ENCODE measurements around the gene HPN. TPM values are rescaled to one million over a fixed set of nuclear protein-coding genes. Genes with fewer than 3 reads are reported as not detected.

HPN gene
- polyA plus RNA-seq, 2 donors, result 0.04 to 0.16 TPM

GRCh38 chr19:35076657-35077056 is 35.1 kb downstream of the HPN start:
- Histone ChIP-seq H3K36me3 (ENCODE audit: control insufficient read depth in 2 of 2, insufficient read depth in 2 of 2, low read length in 1 of 2) (no peaks in the 10 kb centered on the region), H3K4me3 (ENCODE audit: low read depth in 1 of 2, low read length in 2 of 2) (no peak overlapping the region), H3K9me3 (ENCODE audit: control insufficient read depth in 2 of 2, insufficient read depth in 1 of 2, low read depth in 1 of 2, low read length in 1 of 2) (peaks cover 0 to 2% of the 10 kb centered on the region in 2 donors), H3K27ac (ENCODE audit: low read depth in 2 of 2, low read length in 1 of 2) (no peak overlapping the region), H3K27me3 (ENCODE audit: control insufficient read depth in 1 of 2, insufficient read depth in 2 of 2, low read length in 2 of 2) (no peaks in the 10 kb centered on the region), H3K4me1 (ENCODE audit: control insufficient read depth in 2 of 2, insufficient read depth in 2 of 2, low read length in 1 of 2) (no peaks in the 10 kb centered on the region)
- 66% methylated on average over 8 of the region's 8 CpGs for WGBS, 2 donors

- Histone ChIP-seq H3K4me3 (ENCODE audit: low read depth in 1 of 2, low read length in 2 of 2) (no peak overlapping the region), H3K27ac (ENCODE audit: low read depth in 2 of 2, low read length in 1 of 2) (no peak overlapping the region), H3K36me3 (ENCODE audit: control insufficient read depth in 2 of 2, insufficient read depth in 2 of 2, low read length in 1 of 2) (no peaks in the 10 kb centered on the region), H3K4me1 (ENCODE audit: control insufficient read depth in 2 of 2, insufficient read depth in 2 of 2, low read length in 1 of 2) (no peaks in the 10 kb centered on the region), H3K27me3 (ENCODE audit: control insufficient read depth in 1 of 2, insufficient read depth in 2 of 2, low read length in 2 of 2) (no peaks in the 10 kb centered on the region), H3K9me3 (ENCODE audit: control insufficient read depth in 2 of 2, insufficient read depth in 1 of 2, low read depth in 1 of 2, low read length in 1 of 2) (peaks cover 0 to 2% of the 10 kb centered on the region in 2 donors)
- 88 to 91% methylated on average over 15 to 17 of the region's 17 CpGs for WGBS, 2 donors
Measured at GRCh38 chr19:35077411-35078223, 36.1 kb downstream of the HPN start.

- Histone ChIP-seq H3K4me1 (ENCODE audit: control insufficient read depth in 2 of 2, insufficient read depth in 2 of 2, low read length in 1 of 2) (no peaks in the 10 kb centered on the region), H3K27me3 (ENCODE audit: control insufficient read depth in 1 of 2, insufficient read depth in 2 of 2, low read length in 2 of 2) (no peaks in the 10 kb centered on the region), H3K27ac (ENCODE audit: low read depth in 2 of 2, low read length in 1 of 2) (no peak overlapping the region), H3K36me3 (ENCODE audit: control insufficient read depth in 2 of 2, insufficient read depth in 2 of 2, low read length in 1 of 2) (no peaks in the 10 kb centered on the region), H3K4me3 (ENCODE audit: low read depth in 1 of 2, low read length in 2 of 2) (no peak overlapping the region), H3K9me3 (ENCODE audit: control insufficient read depth in 2 of 2, insufficient read depth in 1 of 2, low read depth in 1 of 2, low read length in 1 of 2) (peaks cover 0 to 2% of the 10 kb centered on the region in 2 donors)
- 81% methylated on average over 14 of the region's 14 CpGs for WGBS, 2 donors
Measured at GRCh38 chr19:35079826-35080225, 38.3 kb downstream of the HPN start.

GRCh38 chr19:35080613-35081170 is 39.2 kb downstream of the HPN start:
- Histone ChIP-seq H3K4me1 (ENCODE audit: control insufficient read depth in 2 of 2, insufficient read depth in 2 of 2, low read length in 1 of 2) (no peaks in the 10 kb centered on the region), H3K4me3 (ENCODE audit: low read depth in 1 of 2, low read length in 2 of 2) (no peak overlapping the region), H3K27ac (ENCODE audit: low read depth in 2 of 2, low read length in 1 of 2) (no peak overlapping the region), H3K36me3 (ENCODE audit: control insufficient read depth in 2 of 2, insufficient read depth in 2 of 2, low read length in 1 of 2) (no peaks in the 10 kb centered on the region), H3K9me3 (ENCODE audit: control insufficient read depth in 2 of 2, insufficient read depth in 1 of 2, low read depth in 1 of 2, low read length in 1 of 2) (peaks cover 0 to under 1% of the 10 kb centered on the region in 2 donors), H3K27me3 (ENCODE audit: control insufficient read depth in 1 of 2, insufficient read depth in 2 of 2, low read length in 2 of 2) (no peaks in the 10 kb centered on the region)
- WGBS, 2 donors, result 82 to 84% methylated on average over 16 of the region's 16 CpGs

- H3K4me1 ChIP-seq (ENCODE audit: control insufficient read depth in 2 of 2, insufficient read depth in 2 of 2, low read length in 1 of 2), result no peaks in the 10 kb centered on the region
- 82 to 88% methylated on average over 6 of the region's 6 CpGs for WGBS, 2 donors
Measured at GRCh38 chr19:35081201-35081600, 39.7 kb downstream of the HPN start.

GRCh38 chr19:35083691-35084508 is 42.4 kb downstream of the HPN start:
- H3K4me3 ChIP-seq (ENCODE audit: low read depth in 1 of 2, low read length in 2 of 2), result no peak overlapping the region
- no peak overlapping the region for H3K27ac ChIP-seq (ENCODE audit: low read depth in 2 of 2, low read length in 1 of 2)
- no peaks in the 10 kb centered on the region for H3K27me3 ChIP-seq (ENCODE audit: control insufficient read depth in 1 of 2, insufficient read depth in 2 of 2, low read length in 2 of 2)
- no peaks in the 10 kb centered on the region for H3K9me3 ChIP-seq (ENCODE audit: control insufficient read depth in 2 of 2, insufficient read depth in 1 of 2, low read depth in 1 of 2, low read length in 1 of 2)
- no peaks in the 10 kb centered on the region for H3K36me3 ChIP-seq (ENCODE audit: control insufficient read depth in 2 of 2, insufficient read depth in 2 of 2, low read length in 1 of 2)
- no peaks in the 10 kb centered on the region for H3K4me1 ChIP-seq (ENCODE audit: control insufficient read depth in 2 of 2, insufficient read depth in 2 of 2, low read length in 1 of 2)
- WGBS, 2 donors, result 84 to 86% methylated on average over 15 of the region's 15 CpGs

More at GRCh38 chr19:35081201-35081600, 39.7 kb downstream of the HPN start:
- Histone ChIP-seq H3K27ac (ENCODE audit: low read depth in 2 of 2, low read length in 1 of 2) (no peak overlapping the region), H3K9me3 (ENCODE audit: control insufficient read depth in 2 of 2, insufficient read depth in 1 of 2, low read depth in 1 of 2, low read length in 1 of 2) (no peaks in the 10 kb centered on the region), H3K36me3 (ENCODE audit: control insufficient read depth in 2 of 2, insufficient read depth in 2 of 2, low read length in 1 of 2) (no peaks in the 10 kb centered on the region), H3K4me3 (ENCODE audit: low read depth in 1 of 2, low read length in 2 of 2) (no peak overlapping the region), H3K27me3 (ENCODE audit: control insufficient read depth in 1 of 2, insufficient read depth in 2 of 2, low read length in 2 of 2) (no peaks in the 10 kb centered on the region)

- 88 to 93% methylated on average over 3 of the region's 3 CpGs for WGBS, 2 donors
- Histone ChIP-seq H3K4me3 (ENCODE audit: low read depth in 1 of 2, low read length in 2 of 2) (no peak overlapping the region), H3K9me3 (ENCODE audit: control insufficient read depth in 2 of 2, insufficient read depth in 1 of 2, low read depth in 1 of 2, low read length in 1 of 2) (no peaks in the 10 kb centered on the region), H3K36me3 (ENCODE audit: control insufficient read depth in 2 of 2, insufficient read depth in 2 of 2, low read length in 1 of 2) (no peaks in the 10 kb centered on the region), H3K4me1 (ENCODE audit: control insufficient read depth in 2 of 2, insufficient read depth in 2 of 2, low read length in 1 of 2) (no peaks in the 10 kb centered on the region), H3K27me3 (ENCODE audit: control insufficient read depth in 1 of 2, insufficient read depth in 2 of 2, low read length in 2 of 2) (no peaks in the 10 kb centered on the region), H3K27ac (ENCODE audit: low read depth in 2 of 2, low read length in 1 of 2) (no peak overlapping the region)
Measured at GRCh38 chr19:35084509-35084762, 42.9 kb downstream of the HPN start.

GRCh38 chr19:35085947-35086346 is 44.4 kb downstream of the HPN start:
- Histone ChIP-seq H3K27ac (ENCODE audit: low read depth in 2 of 2, low read length in 1 of 2) (no peak overlapping the region), H3K4me3 (ENCODE audit: low read depth in 1 of 2, low read length in 2 of 2) (no peak overlapping the region), H3K36me3 (ENCODE audit: control insufficient read depth in 2 of 2, insufficient read depth in 2 of 2, low read length in 1 of 2) (no peaks in the 10 kb centered on the region), H3K4me1 (ENCODE audit: control insufficient read depth in 2 of 2, insufficient read depth in 2 of 2, low read length in 1 of 2) (peaks cover 0 to 2% of the 10 kb centered on the region in 2 donors), H3K9me3 (ENCODE audit: control insufficient read depth in 2 of 2, insufficient read depth in 1 of 2, low read depth in 1 of 2, low read length in 1 of 2) (no peaks in the 10 kb centered on the region), H3K27me3 (ENCODE audit: control insufficient read depth in 1 of 2, insufficient read depth in 2 of 2, low read length in 2 of 2) (no peaks in the 10 kb centered on the region)
- WGBS, 2 donors, result 64 to 71% methylated on average over 6 of the region's 6 CpGs

GRCh38 chr19:35086455-35086854 is 44.9 kb downstream of the HPN start:
- Histone ChIP-seq H3K36me3 (ENCODE audit: control insufficient read depth in 2 of 2, insufficient read depth in 2 of 2, low read length in 1 of 2) (no peaks in the 10 kb centered on the region), H3K4me1 (ENCODE audit: control insufficient read depth in 2 of 2, insufficient read depth in 2 of 2, low read length in 1 of 2) (peaks cover 0 to 3% of the 10 kb centered on the region in 2 donors), H3K27me3 (ENCODE audit: control insufficient read depth in 1 of 2, insufficient read depth in 2 of 2, low read length in 2 of 2) (no peaks in the 10 kb centered on the region), H3K27ac (ENCODE audit: low read depth in 2 of 2, low read length in 1 of 2) (no peak overlapping the region), H3K4me3 (ENCODE audit: low read depth in 1 of 2, low read length in 2 of 2) (no peak overlapping the region), H3K9me3 (ENCODE audit: control insufficient read depth in 2 of 2, insufficient read depth in 1 of 2, low read depth in 1 of 2, low read length in 1 of 2) (no peaks in the 10 kb centered on the region)
- 76 to 79% methylated on average over 8 of the region's 8 CpGs for whole genome bisulfite sequencing, 2 donors

Measured in esophagus (tissue), 2 donors.